ENCODE measurements around the gene CHST3. TPM values are rescaled to one million over a fixed set of nuclear protein-coding genes. Genes with fewer than 3 reads are reported as not detected.

The CHST3 gene
- total RNA-seq, 1 donor from 2014 or later = 41.4 TPM

DNA sequence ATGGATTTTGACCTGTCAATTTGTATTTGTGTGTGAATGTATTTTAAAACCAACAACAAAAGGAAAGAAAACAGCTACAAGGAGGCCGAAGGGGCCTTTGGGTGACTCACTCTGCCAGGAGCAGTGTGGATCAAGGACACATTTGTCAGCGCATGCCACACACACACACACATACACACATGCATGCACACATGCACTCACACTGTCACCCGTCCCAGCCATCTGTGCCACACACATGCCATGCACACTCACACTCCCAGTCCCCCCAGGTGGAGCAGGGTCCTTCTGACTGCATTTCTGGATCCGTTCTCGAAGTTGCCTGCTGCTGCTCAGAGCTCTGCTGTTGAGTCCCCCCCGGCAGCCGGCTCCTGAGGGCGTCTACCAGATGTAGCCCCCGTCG lies 98.2 kb downstream of the CHST3 start:
- no peaks in the 10 kb centered on the region for H3K27me3 ChIP-seq
- TF ChIP-seq CTCF (IDR thresholded peaks at IDR 0.05) = no peak
- H3K4me1 ChIP-seq = no peaks in the 10 kb centered on the region
- no peak overlapping the region for H3K4me3 ChIP-seq
- H3K27ac ChIP-seq = no peak overlapping the region
- DNase-seq (ENCODE audit: low spot score in 2 of 2) = no peak
- no peaks in the 10 kb centered on the region for H3K36me3 ChIP-seq
- intact Hi-C loops (cut with DNase I) = no loop called here
- no peaks in the 10 kb centered on the region for H3K9me3 ChIP-seq

Other genes starting within 250 kb of the CHST3 start
- not detected for gene C10orf105, start 244.6 kb upstream of the CHST3 start, total RNA-seq
- gene VSIR, start 190.9 kb upstream of the CHST3 start, total RNA-seq = 193 TPM
- 653 TPM for gene PSAP, start 113.1 kb upstream of the CHST3 start, total RNA-seq
- 9.7 TPM for gene SPOCK2, start 124.2 kb downstream of the CHST3 start, total RNA-seq

Measured in ascending aorta (tissue), 2 donors.